ENCODE data around the gene FHIT. TPM values are rescaled to one million over a fixed set of nuclear protein-coding genes. Genes with fewer than 3 reads are reported as not detected.

FHIT gene
- polyA plus RNA-seq, 1 donor from 2014 or later: 17.3 TPM

DNA sequence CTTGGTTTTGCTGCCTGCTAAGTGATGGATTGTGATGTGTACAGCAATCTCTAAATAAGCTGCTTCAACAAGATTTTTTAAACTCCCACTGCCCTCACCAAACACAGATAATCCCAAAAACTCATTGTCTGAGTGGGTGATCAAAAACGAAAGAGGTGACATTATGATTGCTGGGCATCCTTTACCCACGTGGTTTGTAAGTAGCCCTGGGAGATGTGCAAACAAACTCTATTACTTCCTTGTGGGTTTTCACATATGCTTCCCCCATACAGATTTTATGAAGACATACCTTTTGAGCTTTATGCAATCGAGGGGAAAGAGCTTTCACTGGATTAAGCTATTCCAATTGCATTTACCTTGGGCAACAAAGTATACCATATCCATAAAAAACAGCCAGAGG lies 1000.4 kb downstream of the FHIT start:
- Mint-ChIP-seq H3K9me3 (no peaks in the 10 kb centered on the region), H3K4me3 (no peak overlapping the region), H3K4me1 (peaks cover 0 to 1% (median 0%) of the 10 kb centered on the region in 3 donors), H3K36me3 (no peaks in the 10 kb centered on the region), H3K27ac (no peak overlapping the region), H3K27me3 (peaks cover 3% of the 10 kb centered on the region)

DNA sequence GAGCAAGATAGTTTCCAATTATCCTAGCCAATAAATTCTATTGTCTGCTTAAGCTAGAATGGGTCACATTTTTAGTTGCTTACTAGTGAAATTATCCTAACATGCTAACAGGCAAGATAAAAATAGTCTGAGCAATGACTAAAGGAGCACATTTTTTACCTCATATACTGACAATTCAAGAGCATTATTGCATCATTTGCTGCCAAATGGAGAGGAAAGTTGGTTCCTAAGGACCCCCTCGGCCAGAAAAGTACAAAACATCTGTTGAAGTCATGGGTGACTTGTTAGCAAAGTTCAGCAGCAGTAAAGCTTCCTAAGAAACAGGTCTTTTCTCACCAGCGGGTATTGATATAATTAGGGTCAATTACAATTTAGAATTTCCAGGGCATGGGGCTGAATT lies 1001.0 kb downstream of the FHIT start:
- Mint-ChIP-seq H3K27me3 (peaks cover 3% of the 10 kb centered on the region), H3K4me1 (peaks cover 0 to 1% (median 0%) of the 10 kb centered on the region in 3 donors), H3K4me3 (no peak overlapping the region), H3K9me3 (no peaks in the 10 kb centered on the region), H3K27ac (no peak overlapping the region), H3K36me3 (no peaks in the 10 kb centered on the region)

DNA sequence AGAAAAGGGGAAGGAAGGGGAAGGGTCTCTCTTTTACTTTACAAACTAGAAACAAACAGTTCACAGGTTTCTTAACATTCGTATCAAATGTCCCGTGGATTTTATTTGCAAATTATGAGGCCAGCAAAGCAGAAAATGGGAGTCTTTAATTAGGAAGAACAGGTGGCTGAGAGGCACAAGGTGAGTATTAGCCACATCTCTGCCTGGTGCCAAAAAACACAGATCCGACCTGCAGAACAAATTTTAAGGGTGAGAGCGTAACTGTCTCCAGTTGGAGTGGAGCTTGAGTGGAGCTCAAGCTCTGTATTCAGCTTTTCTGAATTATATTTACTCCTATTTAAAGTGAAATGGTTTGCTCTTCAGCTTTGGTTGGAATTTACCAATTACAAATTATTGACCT lies 1004.9 kb downstream of the FHIT start:
- no peak overlapping the region for H3K4me3 Mint-ChIP-seq
- H3K27me3 Mint-ChIP-seq: peaks cover 3% of the 10 kb centered on the region
- H3K36me3 Mint-ChIP-seq: no peaks in the 10 kb centered on the region
- H3K4me1 Mint-ChIP-seq: peaks cover 0 to 1% (median 0%) of the 10 kb centered on the region in 3 donors
- no peaks in the 10 kb centered on the region for H3K9me3 Mint-ChIP-seq
- no peak overlapping the region for H3K27ac Mint-ChIP-seq

DNA sequence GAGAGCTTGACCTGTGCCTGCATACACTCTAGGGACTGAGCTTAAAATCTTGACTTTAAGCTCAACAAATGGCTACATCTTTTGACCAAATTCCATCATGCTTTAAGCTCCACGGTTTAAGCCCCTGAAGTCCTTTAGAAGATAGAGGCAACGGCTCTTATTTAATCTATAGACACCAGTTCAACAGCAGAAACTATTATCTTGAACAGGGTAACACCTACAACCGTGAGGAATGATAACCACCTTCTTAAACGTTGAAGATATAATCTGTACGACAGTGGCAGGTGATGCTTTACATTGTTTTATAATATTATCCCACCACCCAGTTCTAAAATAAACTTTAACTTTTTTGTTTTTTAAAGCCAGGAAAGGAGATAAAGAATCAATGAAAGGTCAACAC lies 1007.8 kb downstream of the FHIT start:
- H3K27me3 Mint-ChIP-seq: peaks cover 6% of the 10 kb centered on the region
- H3K27ac Mint-ChIP-seq: no peak overlapping the region
- H3K4me1 Mint-ChIP-seq: no peaks in the 10 kb centered on the region
- no peak overlapping the region for H3K4me3 Mint-ChIP-seq
- H3K36me3 Mint-ChIP-seq: no peaks in the 10 kb centered on the region
- H3K9me3 Mint-ChIP-seq: no peaks in the 10 kb centered on the region

DNA sequence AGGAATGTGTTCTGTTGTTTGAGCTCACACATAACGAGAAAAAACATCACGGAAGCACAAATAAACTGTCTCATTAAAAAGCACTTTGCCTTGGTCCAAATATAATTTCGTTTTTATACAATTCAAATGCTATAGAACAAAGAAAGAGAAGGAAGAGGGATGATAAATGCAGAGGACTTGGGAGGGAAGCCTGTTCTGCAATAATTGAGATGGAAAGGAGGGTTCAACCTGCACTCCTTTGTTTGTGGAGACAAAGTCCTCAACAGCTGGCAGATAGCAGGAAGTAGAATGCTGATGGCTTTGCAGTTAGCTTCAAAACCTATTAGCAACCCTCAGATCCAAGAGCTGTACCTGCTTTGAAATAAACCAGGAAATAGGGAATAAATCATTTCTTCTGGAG lies 1010.8 kb downstream of the FHIT start:
- H3K27ac Mint-ChIP-seq: no peak overlapping the region
- H3K4me3 Mint-ChIP-seq: no peak overlapping the region
- H3K36me3 Mint-ChIP-seq: no peaks in the 10 kb centered on the region
- H3K27me3 Mint-ChIP-seq: peaks cover 4% of the 10 kb centered on the region
- no peaks in the 10 kb centered on the region for H3K4me1 Mint-ChIP-seq
- no peaks in the 10 kb centered on the region for H3K9me3 Mint-ChIP-seq

DNA sequence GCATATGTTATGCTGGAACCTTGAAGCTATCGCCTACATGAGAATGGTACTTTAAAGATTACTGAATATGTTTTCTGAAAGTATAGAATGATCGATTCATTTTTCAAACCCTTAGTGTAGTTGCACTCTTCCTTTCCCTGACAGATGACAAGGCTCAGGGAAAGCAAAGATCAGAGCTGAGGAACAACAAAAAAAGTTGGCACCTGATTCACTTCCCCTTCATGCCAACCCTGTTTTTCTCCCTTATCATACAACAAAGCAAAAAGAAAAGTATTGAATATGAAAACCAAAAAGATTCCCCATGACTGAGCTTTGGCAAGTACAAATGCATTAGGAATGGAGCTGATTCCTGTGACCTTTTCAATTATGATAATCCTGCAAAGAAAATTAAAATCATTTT lies 1012.7 kb downstream of the FHIT start:
- Mint-ChIP-seq H3K36me3 (no peaks in the 10 kb centered on the region), H3K27ac (no peak overlapping the region), H3K4me1 (no peaks in the 10 kb centered on the region), H3K4me3 (no peak overlapping the region), H3K9me3 (peaks cover 0 to 4% (median 0%) of the 10 kb centered on the region in 3 donors), H3K27me3 (peaks cover 4% of the 10 kb centered on the region)

DNA sequence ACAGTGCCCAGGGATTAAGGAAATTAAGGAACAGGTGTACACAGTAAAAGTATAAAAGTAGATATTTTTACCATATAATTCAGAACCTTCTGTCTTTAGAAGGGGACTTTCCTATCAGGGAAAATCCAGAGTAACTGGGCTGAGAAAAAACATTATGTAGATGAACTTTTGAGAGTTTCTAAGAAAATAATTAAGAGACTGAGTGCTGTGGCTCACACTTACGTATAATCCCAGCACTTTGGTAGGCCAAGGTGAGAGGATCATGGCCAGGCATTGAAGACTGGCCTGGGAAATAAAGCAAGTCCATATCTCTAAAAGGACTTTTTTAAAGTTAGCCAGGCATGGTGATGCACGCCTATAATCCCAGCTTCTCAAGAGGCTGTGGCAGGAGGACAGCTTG lies 1021.8 kb downstream of the FHIT start:
- no peaks in the 10 kb centered on the region for H3K36me3 Mint-ChIP-seq
- H3K4me3 Mint-ChIP-seq: no peak overlapping the region
- peaks cover 1% of the 10 kb centered on the region for H3K27me3 Mint-ChIP-seq
- peaks cover 0 to 6% (median 0%) of the 10 kb centered on the region in 3 donors for H3K9me3 Mint-ChIP-seq
- no peak overlapping the region for H3K27ac Mint-ChIP-seq
- peaks cover 0 to 8% (median 5%) of the 10 kb centered on the region in 3 donors for H3K4me1 Mint-ChIP-seq

DNA sequence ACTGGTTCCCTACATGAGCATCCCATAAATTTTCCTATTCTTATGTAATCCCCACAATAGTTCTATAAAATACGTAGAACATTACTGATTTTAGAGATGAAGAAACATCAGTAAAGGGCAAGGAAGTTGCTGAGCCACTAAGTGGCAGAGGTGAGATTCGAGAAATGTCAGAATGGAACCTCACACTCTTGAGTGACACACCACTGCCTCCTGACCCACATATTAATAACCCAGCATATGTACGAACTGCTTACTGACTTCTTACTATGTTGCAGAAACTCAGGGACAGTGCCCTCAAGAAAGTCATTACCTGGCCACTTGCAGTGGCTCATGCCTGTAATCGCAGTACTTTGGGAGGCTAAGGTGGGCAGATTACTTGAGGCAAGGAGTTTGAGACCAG lies 1022.4 kb downstream of the FHIT start:
- Mint-ChIP-seq H3K27me3 (peaks cover 2% of the 10 kb centered on the region), H3K9me3 (peaks cover 0 to 5% (median 4%) of the 10 kb centered on the region in 3 donors), H3K4me3 (no peak overlapping the region), H3K36me3 (no peaks in the 10 kb centered on the region), H3K4me1 (peaks cover 0 to 8% (median 5%) of the 10 kb centered on the region in 3 donors), H3K27ac (no peak overlapping the region)

DNA sequence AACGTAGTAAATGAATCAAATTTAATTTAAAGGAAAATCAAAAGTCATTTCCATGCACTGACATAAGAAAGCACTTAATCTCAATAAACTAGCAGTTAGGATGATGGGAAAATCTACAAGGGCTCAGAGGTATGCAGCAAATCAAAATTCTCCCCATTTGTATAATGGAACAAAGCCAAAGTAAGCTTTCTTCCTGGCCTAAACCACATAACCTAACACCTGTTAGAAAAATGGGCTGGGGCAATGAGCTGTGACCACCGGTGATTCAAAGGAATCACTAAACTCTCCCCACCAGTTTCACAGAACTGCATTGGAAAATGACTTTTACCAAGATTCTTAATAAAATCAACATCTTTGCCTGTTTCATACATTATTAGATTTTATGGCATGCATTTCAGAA lies 1024.3 kb downstream of the FHIT start:
- H3K27me3 Mint-ChIP-seq: peaks cover 3% of the 10 kb centered on the region
- no peak overlapping the region for H3K4me3 Mint-ChIP-seq
- H3K4me1 Mint-ChIP-seq: peaks cover 0 to 8% (median 5%) of the 10 kb centered on the region in 3 donors
- peaks cover 0 to 4% (median 0%) of the 10 kb centered on the region in 3 donors for H3K9me3 Mint-ChIP-seq
- H3K36me3 Mint-ChIP-seq: no peaks in the 10 kb centered on the region
- no peak overlapping the region for H3K27ac Mint-ChIP-seq

DNA sequence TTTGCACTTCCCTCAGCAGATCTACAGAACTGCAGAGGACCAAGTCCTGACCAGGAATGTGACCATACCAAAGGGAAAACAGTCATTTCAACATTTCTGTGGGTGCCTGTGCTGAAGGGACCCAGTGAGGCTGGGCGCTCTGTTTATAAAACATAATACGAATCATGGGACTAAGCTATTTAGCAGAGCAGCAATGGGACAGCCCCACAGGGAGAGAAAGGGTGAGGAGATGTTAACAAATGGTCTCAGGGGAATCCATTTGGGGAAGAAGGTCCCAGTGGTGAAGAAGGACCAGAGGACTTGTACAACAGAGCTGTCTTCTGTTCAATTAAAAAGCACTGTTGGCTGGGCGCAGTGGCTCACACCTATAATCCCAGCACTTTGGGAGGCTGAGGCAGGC lies 1025.4 kb downstream of the FHIT start:
- Mint-ChIP-seq H3K9me3 (peaks cover 0 to 4% (median 0%) of the 10 kb centered on the region in 3 donors), H3K27me3 (peaks cover 3% of the 10 kb centered on the region), H3K27ac (no peak overlapping the region), H3K4me1 (peaks cover 0 to 8% (median 5%) of the 10 kb centered on the region in 3 donors), H3K36me3 (no peaks in the 10 kb centered on the region), H3K4me3 (no peak overlapping the region)

DNA sequence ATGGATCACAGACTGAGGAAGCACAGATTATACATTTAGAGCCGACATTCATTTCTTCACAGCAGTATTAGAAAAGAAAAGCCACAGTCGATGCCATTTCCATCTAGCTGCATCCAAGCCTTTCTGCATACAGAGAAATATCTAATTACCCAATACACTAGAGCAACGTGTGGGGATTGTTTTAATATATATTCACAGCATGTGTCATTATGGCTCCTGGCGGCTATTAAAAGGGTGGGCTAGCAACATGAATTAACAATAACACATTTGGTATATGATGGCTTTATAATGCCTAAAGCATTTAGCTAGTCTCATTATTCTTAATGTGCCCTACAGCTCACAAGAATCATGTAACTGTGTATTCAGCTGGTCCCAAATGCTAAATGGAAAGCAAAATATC lies 1030.5 kb downstream of the FHIT start:
- Mint-ChIP-seq H3K9me3 (peaks cover 0 to 4% (median 0%) of the 10 kb centered on the region in 3 donors), H3K27ac (no peak overlapping the region), H3K27me3 (peaks cover 2% of the 10 kb centered on the region), H3K4me1 (peaks cover 0 to 1% (median 0%) of the 10 kb centered on the region in 3 donors), H3K36me3 (no peaks in the 10 kb centered on the region), H3K4me3 (no peak overlapping the region)

DNA sequence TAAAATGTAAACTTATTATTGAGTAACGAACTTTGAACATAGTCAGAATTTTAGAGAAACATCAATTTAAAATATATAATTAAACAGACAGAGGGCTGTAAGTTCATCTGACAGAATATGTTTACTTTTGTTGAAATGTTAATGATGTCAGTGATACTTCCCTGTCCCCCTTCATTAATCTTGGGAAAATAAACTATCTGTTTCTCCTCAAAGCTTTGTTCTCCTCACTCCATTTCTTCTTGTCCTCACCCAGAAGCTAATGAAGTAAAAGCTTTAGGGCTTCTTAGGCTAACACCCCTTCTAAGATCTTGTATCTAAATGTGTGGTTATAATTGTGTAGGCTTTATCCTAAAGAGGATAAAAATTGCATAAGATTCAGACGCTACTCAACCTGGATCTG lies 1031.8 kb downstream of the FHIT start:
- Mint-ChIP-seq H3K27ac (no peak overlapping the region), H3K27me3 (peaks cover 2% of the 10 kb centered on the region), H3K4me1 (peaks cover 0 to 1% (median 0%) of the 10 kb centered on the region in 3 donors), H3K9me3 (peaks cover 0 to 4% (median 0%) of the 10 kb centered on the region in 3 donors), H3K36me3 (peaks cover 3% of the 10 kb centered on the region), H3K4me3 (no peak overlapping the region)

DNA sequence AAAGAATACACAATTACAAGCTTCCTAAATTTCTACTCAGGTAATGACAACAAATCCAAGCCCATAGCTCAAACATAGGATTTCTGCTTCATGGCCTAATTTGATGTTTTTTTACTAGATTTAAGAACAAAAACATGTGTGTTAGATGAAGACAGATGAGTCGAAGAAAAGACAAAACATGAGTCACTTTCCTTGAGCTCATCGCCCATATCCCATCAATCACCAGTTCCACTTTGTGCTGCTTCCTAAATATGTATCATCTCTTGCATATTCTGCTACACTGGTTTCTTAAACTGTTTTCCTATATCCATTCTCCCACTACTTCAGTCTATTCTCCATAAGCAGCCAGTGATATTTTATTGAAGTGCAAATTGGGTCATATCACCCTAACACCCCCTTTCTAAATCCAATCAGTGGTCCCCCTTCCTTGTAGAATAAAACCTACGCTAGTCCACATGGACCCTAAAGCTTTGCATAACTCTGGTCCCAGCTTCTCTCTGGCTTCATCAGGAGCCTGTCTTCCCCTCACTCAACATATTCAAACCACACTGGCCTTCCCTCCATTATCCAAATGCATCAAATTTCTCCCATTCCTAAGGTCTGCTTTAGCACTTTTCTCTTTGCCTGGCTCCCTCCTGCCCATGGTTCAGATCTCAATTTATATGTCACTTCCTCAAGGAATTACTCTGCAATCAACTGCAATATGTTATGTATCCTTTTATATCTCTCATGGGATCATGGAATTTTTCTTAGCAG lies 1033.9 kb downstream of the FHIT start:
- H3K9me3 Mint-ChIP-seq: no peaks in the 10 kb centered on the region
- H3K27ac Mint-ChIP-seq: no peak overlapping the region
- peaks cover 0 to 1% (median 0%) of the 10 kb centered on the region in 3 donors for H3K4me1 Mint-ChIP-seq
- H3K27me3 Mint-ChIP-seq: no peaks in the 10 kb centered on the region
- H3K4me3 Mint-ChIP-seq: no peak overlapping the region
- H3K36me3 Mint-ChIP-seq: peaks cover 3% of the 10 kb centered on the region

DNA sequence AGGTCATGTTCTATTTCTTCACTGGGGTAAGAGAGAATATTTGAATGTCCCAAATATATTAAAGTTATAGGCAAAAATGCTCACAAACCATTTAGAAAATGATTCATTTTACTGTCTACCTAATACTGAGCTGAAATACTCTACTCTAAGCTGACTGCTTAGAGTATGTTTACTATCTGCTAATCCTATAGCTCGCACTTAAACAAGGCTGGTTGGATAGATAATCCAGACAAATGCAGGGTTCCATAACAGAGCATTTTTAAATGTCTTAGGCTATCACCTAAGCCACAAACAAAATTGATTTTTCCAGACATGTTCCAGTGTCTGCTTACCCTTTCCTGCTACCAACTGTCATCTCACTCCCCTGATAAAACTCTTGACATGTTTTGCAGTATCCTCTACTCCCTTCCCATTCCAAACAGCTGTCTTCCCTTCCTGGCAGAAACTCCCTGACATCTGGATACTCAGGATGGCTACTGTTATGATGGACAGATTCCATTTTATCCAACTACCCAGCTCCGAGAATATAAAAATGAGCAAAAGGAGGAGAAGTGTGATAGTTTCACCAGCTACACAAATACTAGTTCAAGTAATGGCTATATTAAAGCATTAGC lies 1034.7 kb downstream of the FHIT start:
- peaks cover 0 to 1% (median 0%) of the 10 kb centered on the region in 3 donors for H3K4me1 Mint-ChIP-seq
- H3K27me3 Mint-ChIP-seq: no peaks in the 10 kb centered on the region
- peaks cover 3% of the 10 kb centered on the region for H3K36me3 Mint-ChIP-seq
- no peak overlapping the region for H3K27ac Mint-ChIP-seq
- H3K9me3 Mint-ChIP-seq: no peaks in the 10 kb centered on the region
- no peak overlapping the region for H3K4me3 Mint-ChIP-seq

DNA sequence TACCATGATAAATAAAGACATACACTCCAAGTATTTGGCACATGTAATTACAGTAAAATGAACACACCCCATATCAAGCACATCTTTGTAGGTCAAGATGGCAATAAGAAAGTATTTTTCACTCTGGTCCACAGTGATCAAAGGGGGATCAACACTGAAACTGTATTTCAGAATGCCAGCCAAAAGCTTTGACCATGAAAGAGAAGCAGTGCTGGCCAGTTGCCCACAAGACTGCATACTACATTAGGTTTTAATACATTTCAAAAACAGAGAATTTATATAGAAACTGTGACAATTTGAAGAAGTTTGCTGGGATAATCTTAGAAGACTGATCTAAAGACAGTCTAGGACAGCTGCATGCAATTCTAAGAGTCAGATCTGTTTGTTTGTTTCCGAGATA lies 1035.3 kb downstream of the FHIT start:
- no peak overlapping the region for H3K27ac Mint-ChIP-seq
- H3K36me3 Mint-ChIP-seq: peaks cover 3% of the 10 kb centered on the region
- no peak overlapping the region for H3K4me3 Mint-ChIP-seq
- H3K4me1 Mint-ChIP-seq: peaks cover 0 to 1% (median 0%) of the 10 kb centered on the region in 3 donors
- H3K9me3 Mint-ChIP-seq: no peaks in the 10 kb centered on the region
- H3K27me3 Mint-ChIP-seq: no peaks in the 10 kb centered on the region

DNA sequence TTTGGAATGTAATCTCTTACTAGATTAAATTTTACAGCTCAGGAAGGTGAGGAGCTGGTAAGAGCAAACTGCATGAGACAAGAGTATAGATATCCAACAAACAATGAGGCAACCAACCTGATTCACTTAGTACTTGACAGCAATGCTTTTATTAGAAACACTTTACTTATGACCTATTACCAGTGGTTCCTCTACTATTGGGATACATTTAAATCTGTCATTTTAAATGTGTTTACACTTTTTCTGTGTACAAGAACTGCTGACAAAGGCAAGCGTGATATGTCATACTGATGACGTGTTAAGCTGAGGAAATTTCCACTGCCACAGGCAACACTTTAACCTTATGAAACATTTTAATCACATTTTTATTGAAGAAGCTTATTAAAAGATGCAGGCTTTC lies 1043.3 kb downstream of the FHIT start:
- H3K4me1 Mint-ChIP-seq: no peaks in the 10 kb centered on the region
- no peaks in the 10 kb centered on the region for H3K27me3 Mint-ChIP-seq
- no peak overlapping the region for H3K4me3 Mint-ChIP-seq
- H3K36me3 Mint-ChIP-seq: peaks cover 4% of the 10 kb centered on the region
- H3K9me3 Mint-ChIP-seq: peaks cover 2 to 5% (median 4%) of the 10 kb centered on the region in 3 donors
- H3K27ac Mint-ChIP-seq: no peak overlapping the region

Measured in IgD-negative memory B cell (primary cell).